ENCODE results near the gene FAM131A. TPM values are rescaled to one million over a fixed set of nuclear protein-coding genes. Genes with fewer than 3 reads are reported as not detected.

FAM131A gene
- total RNA-seq, 4 donors from 2014 or later: 19.2 to 35.1 (median 22.5) TPM

- Histone ChIP-seq H3K9me3 (no peaks in the 10 kb centered on the region), H3K27ac (no peak overlapping the region), H3K27me3 (no peaks in the 10 kb centered on the region), H3K4me1 (peaks cover 12 to 16% of the 10 kb centered on the region in 2 donors), H3K36me3 (no peaks in the 10 kb centered on the region), H3K4me3 (replicated peaks in 1 of 3) (no peak overlapping the region)
- no peak for DNase-seq
- TF ChIP-seq CTCF (IDR thresholded peaks at IDR 0.05): no peak
- TF ChIP-seq POLR2A (IDR thresholded peaks at IDR 0.05): no peak
- intact Hi-C loops (cut with DNase I): no loop called here
- WGBS, 2 donors: 86 to 87% methylated on average over 10 of the region's 10 CpGs
Measured at GRCh38 chr3:184349563-184350470, 12.4 kb downstream of the FAM131A start.

- WGBS, 2 donors: 98 to 99% methylated on average over 6 of the region's 6 CpGs
- no peak overlapping the region for H3K27ac ChIP-seq
- intact Hi-C loops (cut with DNase I): no loop called here
- H3K27me3 ChIP-seq: no peaks in the 10 kb centered on the region
- no peak for DNase-seq
- peaks cover 5 to 8% of the 10 kb centered on the region in 2 donors for H3K4me1 ChIP-seq
- H3K36me3 ChIP-seq: no peaks in the 10 kb centered on the region
- no peak overlapping the region for H3K4me3 ChIP-seq (replicated peaks in 1 of 3)
- no peaks in the 10 kb centered on the region for H3K9me3 ChIP-seq
- TF ChIP-seq CTCF (IDR thresholded peaks at IDR 0.05): no peak
- no peak for TF ChIP-seq POLR2A (IDR thresholded peaks at IDR 0.05)
Measured at GRCh38 chr3:184350618-184351017, 13.2 kb downstream of the FAM131A start.

DNA sequence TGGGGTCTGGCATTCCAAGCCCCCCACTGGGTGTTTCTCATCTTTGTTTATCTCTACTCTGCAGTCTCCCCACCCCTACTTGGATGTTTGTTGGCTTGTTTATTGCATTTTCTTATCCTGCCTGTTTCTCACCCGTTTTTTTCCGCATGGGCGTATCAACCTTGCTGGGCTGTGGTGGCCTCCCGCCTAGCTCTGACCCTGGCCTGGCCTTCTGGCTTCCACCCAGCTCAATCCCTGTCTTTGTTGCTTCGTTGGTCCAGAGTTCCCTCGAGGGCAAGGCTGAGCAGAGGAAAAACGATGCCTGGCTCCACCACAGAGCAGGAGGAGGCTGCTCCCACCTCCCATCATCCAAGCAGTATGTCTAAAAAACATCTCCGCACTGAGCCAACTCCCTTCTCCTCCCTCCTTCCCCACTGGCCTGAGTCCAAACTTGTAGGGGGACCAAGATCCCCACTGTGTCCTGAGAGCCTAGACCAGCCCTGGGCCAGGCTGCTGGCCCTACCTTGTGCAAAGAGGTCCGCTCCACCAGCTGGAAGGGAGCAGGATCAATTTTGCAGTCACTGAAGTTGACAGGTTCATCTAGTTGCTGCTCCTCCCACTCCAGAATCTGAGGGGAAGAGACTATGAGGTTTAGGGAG, 14.2 kb downstream of the FAM131A start:
- 67 to 68% methylated on average over 9 of the region's 9 CpGs for WGBS, 2 donors
- intact Hi-C loops (cut with DNase I): no loop called here
- Histone ChIP-seq H3K27ac (no peak overlapping the region), H3K27me3 (no peaks in the 10 kb centered on the region), H3K4me1 (no peaks in the 10 kb centered on the region), H3K4me3 (replicated peaks in 1 of 3) (no peak overlapping the region), H3K36me3 (no peaks in the 10 kb centered on the region), H3K9me3 (no peaks in the 10 kb centered on the region)
- DNase-seq: no peak
- no peak for TF ChIP-seq POLR2A (IDR thresholded peaks at IDR 0.05)
- no peak for TF ChIP-seq CTCF (IDR thresholded peaks at IDR 0.05)

DNA sequence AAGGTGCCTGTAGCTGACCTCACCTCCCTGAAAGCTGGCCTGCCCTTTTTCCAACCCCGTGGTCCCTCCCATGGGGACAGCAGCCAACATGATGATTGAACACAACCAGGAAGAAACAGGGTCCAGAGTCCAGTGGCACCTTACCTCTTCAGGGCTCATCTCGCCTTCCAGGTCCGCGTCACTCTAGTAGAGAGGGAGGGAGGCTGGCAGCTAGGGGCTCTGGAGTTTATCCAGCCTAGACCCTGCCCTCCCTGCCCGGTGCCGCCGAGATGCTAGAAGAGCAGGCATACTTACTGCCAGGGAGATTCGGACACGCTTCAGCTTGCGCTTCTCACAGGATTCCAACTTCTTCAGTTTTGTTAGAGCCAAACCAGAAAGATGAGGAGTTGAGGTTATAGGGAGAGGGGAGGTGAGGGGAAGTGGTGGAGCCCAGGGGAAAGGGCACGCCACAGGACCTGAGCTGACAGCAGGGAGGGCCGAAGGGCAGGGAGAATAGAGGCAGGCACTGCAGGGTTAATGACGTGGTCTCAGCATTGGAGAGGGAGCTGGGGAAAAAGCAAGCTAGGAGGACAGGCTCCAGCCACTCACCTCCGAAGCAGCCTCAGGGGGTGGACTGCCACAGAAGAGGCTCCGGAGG, 14.9 kb downstream of the FAM131A start:
- WGBS, 2 donors: 86 to 88% methylated on average over 15 of the region's 15 CpGs
- intact Hi-C loops (cut with DNase I): no loop called here

More for the DNA sequence above, 14.9 kb downstream of the FAM131A start:
- H3K27ac ChIP-seq: no peak overlapping the region
- no peaks in the 10 kb centered on the region for H3K36me3 ChIP-seq
- no peak for DNase-seq
- no peaks in the 10 kb centered on the region for H3K27me3 ChIP-seq
- no peak overlapping the region for H3K4me3 ChIP-seq (replicated peaks in 1 of 3)
- H3K9me3 ChIP-seq: no peaks in the 10 kb centered on the region
- TF ChIP-seq CTCF (IDR thresholded peaks at IDR 0.05): no peak
- no peak for TF ChIP-seq POLR2A (IDR thresholded peaks at IDR 0.05)
- no peaks in the 10 kb centered on the region for H3K4me1 ChIP-seq

Measured in thyroid gland (tissue), 4 donors.